ENCODE data around the gene FRAT2.

Gene FRAT2, protein sequence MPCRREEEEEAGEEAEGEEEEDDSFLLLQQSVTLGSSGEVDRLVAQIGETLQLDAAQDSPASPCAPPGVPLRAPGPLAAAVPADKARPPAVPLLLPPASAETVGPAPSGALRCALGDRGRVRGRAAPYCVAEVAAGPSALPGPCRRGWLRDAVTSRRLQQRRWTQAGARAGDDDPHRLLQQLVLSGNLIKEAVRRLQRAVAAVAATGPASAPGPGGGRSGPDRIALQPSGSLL

DNA sequence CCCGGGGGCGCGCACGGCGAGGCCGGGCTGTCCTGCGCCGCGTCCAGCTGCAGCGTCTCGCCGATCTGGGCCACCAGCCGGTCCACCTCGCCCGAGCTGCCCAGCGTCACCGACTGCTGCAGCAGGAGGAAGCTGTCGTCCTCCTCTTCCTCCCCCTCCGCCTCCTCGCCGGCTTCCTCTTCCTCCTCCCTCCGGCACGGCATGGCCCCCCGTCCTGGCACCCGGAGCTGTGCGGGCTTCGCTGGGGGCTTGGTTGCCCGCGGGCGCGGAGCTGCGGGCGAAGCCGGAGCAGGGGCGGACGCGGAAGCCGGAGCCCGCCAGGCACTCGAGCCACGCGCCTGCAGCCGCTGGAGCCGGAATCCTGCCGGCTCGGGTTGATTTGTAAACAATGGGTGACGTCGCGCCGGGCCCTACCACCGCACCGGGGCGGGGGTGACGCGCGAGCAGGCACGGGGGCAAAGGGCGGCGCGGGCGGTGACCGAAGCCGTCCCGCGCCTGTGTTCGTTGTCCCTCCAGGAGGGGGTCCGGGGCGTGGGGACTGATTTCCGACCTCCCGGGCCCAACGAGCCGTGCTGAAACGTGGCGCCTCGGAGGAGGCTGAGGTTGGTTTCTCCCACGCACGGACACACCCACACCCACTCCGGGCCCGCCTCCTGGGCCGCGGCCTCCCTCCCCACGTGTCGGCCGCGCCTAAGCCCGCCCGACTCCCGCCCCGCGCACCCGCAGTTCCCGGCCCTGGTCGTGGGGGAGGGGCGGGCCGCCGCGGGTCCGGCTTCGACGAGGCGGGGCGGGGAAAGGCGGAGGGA lies at the start of gene FRAT2:
TSS of gene FRAT2 (minus strand) at position 360 of the 806 bp plus-strand sequence. CDS start at position 203, 157 bp downstream.
- DNase-seq (ENCODE audit: low read depth): peak; percentile 81

DNA sequence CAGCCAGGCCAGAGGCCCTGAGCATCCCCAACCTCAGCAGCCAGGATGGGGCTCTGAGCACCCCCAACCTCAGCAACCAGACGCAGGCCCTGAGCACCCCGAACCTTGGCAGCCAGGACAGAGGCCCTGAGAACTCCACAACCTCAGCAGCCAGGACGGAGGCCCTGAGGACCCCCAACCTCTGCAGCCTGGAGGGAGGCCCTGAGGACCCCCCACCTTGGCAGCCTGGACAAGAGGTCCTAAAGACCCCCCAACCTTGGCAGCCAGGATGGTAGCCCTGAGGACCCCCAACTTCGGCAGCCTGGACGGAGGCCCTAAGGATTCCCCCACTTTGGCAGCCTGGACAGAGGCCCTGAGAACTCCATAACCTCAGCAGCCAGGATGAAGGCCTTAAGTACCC lies 49.6 kb upstream of the FRAT2 start:
- no peak for DNase-seq (ENCODE audit: low read depth)

DNA sequence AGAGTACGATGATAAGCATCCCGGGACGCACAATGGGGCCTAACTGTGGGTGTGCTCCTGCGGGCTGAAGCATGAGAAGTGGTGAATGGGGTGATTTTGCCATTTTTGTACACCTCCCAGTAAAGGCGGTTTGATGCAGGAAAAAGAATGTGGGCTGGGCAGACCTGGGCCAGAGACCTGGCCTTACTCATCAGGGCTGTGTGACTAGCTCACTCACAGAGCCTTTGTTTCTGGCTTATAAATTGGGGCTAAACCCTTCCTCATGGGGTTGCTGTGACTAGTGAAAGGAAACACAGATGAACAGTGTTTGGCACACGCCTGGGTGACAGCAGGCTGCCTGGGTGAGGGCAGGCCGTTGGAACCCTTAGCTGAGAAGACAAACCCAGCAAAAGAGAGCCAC lies 48.6 kb upstream of the FRAT2 start:
- DNase-seq (ENCODE audit: low read depth): no peak

DNA sequence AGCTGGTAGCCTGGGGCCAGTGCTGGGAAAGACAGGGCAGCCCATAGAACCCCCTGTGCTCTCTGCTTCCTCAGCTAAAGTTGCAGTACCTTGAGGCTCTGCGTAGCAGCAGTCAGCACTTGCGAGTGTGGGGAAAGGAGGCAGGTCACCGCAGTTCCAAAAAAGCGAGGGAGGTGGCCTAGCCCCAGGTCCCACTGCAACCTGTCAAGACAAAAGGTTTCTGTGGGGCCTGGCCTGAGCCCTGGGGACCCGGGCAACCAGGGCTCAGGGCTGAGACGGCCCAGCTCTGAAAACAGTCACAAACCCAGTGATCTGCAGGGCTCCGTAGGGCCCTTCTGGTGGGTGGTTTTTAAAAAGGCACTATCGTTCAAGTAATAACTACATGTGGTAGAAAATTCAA lies 47.1 kb upstream of the FRAT2 start:
- no peak for DNase-seq (ENCODE audit: low read depth)

DNA sequence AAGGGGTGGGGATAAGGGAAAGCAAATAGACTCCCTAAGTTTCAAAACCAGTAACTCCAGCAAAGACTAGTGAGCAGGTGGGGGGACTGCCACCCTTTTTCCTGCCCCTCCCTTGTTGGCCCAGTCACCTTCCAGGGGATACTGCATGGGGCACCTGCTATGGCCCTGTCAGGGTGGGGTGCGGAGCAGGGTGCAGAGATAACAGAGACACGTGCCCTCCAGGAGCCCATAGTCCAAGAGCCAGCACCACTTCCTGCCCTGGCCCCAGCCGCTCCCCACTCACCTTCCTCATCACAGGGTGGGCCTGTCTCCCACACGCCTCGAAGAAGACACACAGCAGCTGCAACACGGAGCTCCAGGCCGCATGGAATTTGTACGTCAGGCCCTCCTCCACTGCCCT lies 46.0 kb upstream of the FRAT2 start:
- DNase-seq (ENCODE audit: low read depth): no peak

DNA sequence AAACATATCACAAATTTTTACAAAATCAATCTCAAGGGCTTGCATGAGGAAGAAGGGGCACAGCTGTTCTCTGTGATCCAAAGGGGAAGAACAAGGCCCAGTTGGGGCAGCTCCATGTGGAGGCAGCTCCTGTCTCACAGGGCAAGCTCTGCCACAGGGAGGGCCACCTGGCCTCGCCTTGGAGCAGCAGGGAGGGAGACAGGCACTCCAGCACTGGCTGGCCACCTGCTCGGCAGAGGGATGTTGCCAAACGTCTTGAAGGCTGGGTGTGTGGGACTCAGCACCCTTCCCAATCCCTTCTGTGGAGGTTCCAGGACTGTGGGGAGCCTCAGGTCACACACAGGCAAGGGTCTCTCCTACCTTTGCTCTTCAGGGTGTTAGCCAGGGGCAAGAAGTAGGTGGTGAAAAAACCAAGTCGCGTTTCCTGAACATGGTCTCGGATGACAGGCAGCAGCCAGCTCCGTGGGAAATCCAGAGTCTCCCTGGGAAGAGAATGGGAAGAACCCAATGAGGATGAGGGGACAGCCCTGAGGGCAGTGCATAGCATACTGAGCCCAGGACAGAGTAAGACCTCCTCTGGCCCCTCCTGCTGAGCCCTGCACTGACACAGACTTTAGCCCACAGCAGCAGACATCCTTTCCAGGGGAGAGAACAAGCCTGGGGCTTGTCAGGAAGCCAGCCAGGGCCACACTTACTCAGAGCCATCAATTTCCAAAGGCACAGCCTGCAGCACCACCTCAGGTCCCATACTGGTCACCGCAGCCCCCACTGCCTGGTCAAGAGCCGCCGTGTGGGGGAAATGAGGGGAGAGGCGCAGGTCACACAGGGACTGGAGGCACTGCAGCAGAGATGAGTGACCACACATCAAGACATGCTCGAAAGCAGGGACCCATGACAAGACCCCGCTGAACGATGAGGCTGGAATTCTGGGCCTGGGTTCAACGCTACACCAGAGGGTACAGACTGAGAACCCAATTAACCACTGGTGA lies 44.7 kb upstream of the FRAT2 start:
- no peak for DNase-seq (ENCODE audit: low read depth)

DNA sequence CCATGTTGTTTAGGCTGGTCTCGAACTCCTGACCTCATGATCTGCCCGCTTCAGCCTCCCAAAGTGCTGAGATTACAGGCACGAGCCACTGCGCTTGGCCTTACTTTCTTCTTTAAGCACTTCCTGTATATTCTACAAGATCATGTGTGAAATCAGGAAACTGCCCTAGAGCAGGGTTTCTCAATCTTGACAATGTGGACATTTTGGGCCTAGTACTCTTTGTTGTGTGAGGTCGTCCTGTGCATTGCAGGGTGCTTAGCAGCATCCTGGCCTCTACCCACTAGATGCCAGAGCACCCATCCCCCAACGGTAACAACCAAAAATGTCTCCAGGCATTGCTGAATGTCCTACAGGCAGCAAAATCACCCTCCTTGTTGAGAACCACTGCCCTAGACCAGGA lies 41.9 kb upstream of the FRAT2 start:
- no peak for DNase-seq (ENCODE audit: low read depth)

DNA sequence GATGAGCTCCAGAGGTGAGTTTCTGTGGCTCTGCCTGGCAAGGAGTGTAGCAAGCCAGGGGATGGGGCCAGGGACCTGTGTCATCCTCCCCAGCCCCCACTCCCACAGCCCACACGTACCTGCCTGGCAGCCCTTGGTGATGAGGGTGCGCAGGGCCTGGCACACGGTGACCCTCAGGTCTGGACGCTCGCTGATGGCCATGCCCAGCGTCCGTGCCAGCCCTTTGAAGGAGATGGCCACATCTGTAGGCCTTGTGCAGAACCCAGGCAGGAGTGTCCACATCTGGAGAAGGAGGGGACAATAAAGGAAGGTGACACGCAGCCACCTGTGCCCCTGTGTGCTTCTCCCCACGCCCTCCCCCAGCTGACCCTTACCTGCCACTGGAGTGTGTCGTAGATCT lies 38.9 kb upstream of the FRAT2 start:
- DNase-seq (ENCODE audit: low read depth): no peak

DNA sequence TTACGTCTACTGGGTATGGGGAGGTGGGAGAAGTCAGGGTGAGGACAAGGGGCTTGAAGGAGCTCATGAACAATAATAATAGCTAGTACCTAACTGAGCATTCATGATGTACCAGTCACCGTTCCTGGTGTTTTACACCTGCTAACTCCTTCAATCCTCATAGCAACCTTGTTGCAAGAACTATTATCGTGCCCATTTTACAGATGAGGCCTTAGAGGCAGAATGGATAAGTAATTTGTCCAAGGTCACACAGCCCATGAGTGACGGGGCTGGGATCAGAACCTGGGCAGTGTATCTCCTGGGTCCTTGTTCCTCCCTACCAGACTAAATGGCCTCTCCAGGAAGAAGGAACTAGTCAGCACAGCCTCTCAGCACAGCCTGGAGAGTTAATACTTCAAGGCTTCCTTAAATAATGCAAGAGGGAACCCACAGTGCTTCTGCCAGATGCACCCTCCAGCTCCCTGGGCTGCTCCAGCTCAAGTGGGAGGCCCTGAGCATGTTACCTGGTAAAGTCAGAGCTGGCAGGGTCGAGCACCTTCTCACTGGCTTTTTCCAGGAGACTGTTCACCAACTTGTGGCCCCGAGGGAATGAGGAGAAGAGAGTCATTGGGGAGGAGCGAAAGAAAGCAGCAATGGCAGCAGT lies 37.8 kb upstream of the FRAT2 start:
- DNase-seq (ENCODE audit: low read depth): no peak

DNA sequence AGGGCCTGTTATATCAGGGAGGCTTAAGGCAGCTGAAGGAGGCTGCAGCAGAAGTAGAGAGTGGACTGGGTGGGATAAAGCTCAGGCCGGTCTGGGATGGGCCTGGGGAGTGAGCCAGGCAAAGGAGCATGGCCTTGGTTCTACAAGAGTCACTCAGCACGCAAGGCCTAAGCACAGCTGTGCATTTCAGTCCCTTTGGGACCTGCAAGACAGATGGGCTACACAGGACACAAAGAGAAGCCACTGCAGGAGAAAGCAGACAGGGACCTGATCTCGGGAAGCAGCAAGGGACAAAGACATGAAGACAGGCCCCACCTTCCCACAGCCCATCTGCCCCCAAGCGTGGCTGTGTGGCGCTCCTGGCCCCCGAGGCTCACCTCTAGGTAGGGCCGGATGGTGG lies 37.2 kb upstream of the FRAT2 start:
- no peak for DNase-seq (ENCODE audit: low read depth)

DNA sequence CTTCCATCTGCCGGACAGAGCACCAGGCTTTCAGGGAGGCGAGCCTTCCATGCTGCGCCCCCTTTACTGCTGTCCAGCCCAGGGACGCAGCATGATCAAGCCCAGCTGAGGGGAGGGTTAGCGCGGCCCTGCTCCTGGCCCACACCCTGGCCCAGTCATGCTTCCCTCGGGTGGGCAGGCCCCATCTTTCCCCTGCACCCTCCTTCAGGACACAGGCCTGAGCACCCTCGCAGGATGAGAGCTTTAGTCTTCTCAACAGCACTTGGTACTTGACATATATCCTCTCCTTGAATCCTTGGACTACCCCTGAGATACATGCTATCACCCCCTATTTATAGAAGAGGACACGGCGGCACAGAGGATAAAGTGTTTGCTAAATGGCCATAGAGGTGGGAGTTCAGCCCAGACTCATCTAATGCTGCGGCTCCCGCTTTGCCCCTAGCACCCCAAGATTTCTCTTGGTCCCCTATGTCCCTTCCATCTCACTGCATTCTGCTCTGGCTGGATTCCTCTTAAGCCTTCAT lies 32.7 kb upstream of the FRAT2 start:
- DNase-seq (ENCODE audit: low read depth): no peak

DNA sequence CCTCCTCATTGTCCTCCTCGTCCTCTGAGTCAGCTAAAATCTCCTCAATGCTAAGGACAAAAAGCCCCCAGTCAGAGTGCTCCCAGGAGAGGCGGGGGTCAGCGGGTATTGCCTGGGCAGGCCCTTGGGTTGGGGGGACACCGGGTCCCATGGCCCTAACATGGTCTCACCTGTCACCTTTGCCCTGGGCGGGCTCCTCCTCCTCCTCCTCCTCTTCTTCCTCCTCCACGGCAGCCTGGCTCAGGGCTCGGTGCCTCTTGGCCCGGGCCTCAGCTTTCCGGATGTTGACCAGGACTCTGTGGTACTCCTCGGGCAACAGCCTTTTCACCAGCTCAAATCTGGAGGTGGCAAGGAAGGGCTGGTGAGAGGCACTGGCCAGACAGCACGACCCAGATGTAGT lies 32.0 kb upstream of the FRAT2 start:
- no peak for DNase-seq (ENCODE audit: low read depth)

DNA sequence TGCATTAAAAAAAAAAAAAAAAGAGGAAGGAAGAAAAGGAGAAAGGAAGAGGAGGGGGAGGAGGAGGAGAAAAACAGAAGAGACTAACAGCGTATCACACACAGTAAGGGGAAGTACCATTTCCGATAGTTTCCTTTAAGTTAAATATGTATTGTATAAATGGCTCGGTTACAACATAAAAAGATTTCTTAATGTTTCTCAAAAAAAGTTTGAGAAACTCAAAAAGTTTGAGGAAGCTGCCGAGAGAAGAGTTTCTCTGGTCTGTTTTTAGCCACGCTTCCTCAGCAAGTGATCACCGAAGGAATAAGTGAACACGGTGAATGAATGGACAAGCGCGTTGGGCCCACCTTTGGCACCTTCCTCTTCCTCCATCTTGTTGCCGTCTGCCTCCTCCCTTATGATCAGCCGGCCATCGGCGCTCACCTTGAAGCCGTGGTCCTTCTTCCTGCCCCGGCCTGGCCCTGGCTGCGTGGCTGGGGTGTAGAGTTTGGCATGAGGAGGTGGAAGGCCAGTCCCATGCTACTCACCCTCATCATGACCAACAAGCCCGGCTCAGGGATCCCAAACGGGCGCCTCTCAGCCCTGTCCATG lies 31.3 kb upstream of the FRAT2 start:
- no peak for DNase-seq (ENCODE audit: low read depth)

DNA sequence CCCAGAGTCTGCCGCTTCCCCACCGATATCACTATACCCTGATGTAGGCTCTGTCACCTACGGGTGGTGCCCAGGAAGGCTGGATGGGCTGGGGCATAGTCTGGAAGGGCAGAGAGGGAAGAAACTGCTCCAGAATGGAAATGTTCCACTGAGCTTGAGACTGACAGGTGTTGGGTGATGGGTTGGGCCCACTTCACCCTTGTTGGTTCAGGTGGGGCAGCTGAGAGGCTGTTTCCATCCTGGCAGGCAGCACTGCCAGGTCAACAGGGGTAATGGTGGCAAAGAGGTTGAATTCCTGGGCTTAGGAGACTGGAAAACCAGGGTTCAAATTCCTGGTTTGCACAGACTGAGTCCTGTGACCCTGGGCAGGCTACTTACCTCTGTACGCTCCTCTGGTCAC lies 28.5 kb upstream of the FRAT2 start:
- no peak for DNase-seq (ENCODE audit: low read depth)

DNA sequence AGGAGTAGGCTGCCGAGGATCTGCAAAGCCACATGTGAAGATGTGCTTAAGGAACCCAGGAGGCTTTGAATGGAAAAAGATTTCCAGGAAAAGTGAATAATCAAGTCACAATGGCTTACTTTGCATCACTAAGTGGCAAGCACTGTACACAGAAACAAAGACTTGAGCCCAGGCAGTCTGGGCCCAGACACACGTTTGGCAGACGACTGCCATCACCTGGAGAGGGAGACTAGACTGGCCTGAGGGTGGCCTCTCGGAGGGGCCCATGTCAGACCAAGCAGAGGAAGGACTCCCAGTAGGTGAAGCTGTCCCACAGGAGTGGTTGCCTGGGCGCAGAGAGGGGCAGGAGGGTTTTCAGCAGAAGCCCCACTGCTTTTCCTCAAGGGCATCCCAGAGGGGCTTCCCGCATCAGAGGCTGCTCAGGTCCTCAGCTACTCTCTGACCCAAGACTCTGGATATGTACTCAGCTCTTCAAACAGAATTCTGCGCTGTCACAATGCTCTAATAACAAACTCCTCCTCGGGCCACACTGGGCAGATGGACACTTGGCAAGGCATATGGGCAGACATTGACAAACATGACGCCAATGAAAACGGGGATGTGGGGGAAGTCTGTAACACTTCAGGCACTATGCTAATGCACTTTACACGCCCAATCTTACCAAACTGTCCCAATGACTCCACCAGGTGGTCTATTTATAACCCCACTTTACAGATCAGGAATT lies 27.9 kb upstream of the FRAT2 start:
- no peak for DNase-seq (ENCODE audit: low read depth)

DNA sequence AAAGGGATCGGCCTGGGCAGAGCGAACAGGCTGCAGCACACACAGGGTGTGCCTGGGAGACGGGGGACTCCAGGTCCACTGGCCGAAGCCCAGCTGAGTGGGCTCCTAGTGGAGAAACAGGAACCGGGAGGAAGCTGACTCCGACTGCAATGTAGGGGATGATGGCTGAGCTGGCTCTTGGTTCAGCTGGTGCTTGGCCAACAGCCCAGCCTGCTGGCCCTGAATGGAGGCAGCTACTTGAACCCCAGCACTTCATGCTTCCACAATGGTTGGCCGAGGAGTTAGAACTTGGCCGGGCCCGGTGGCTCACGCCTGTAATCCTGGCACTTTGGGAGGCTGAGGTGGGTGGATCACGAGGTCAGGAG lies 27.0 kb upstream of the FRAT2 start:
- DNase-seq (ENCODE audit: low read depth): no peak

DNA sequence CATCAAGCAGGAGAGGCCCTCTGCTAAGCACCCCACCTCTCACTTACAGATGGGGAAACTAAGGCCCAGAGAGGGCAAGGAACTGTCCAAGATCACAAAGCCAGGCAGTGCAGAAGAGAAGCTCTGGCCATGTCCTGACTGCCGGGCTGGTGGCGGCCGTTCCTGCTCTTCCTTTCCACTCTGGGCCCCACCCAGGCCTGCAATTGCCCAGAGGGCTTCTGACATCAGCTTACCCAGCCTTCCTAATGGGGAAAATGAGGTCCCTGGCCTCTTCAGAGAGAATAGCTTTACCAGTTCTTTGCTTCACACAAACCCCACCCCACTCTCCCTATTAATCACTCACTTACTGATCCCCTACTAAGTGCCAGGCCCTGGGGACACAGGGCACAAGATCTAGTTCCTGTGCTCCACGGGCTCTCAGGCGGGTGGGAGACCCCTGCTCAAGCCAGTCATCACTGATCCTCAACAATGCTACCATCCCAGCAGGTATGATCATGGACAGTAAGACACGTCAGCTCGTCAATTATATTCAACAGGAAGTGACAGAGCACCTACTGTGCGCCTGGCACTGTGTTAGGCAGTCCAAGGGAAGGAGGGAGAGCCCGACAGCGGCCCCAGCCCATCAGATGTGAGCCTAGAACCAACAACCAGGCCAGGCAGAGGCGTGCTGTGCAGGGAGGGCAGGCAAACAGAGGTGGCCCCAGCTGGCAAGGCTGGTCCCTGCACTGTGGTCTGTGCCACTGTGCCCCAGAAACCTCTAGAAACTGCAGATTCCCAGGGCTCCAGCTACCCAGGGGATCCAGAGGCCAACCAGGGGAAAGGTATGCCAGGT lies 26.4 kb upstream of the FRAT2 start:
- DNase-seq (ENCODE audit: low read depth): no peak

DNA sequence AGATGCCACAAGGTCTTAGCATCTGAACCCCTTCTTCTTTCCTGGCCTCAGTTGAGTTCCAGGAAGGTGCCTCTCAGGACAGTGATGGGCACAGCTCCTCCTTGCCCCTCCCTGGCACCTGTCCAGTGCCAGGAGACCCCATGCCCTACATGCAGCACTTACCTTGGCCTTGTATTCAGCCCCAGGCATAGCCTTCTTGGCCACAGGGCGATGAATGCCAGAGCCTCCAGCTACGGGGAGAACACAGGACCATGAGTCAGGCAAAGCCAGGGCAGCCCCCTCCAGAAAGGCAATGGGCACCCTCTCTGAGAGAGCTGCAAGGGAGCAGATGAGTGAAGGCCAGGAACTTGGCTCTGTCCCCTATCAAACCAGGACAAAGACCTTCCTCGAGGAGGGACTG lies 24.3 kb upstream of the FRAT2 start:
- no peak for DNase-seq (ENCODE audit: low read depth)

DNA sequence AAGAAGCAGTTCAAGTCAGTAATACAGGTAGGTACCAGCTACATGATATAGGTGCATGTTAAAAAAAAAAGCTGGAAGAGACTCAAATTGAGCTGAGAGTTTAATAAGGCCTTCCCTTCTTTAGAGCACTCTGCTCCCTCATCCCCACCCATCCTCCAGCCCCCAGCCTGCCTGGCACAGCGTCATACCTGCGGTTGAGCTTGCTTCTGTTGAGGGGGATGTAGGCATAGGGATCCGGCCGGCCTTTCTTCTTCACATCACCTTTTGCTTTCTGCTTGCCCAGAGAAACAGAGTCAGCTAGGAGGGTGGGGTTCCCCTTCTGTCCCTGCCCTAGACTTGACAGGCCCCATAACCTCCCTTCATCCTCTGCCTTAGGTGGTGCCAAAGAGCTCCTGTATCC lies 23.8 kb upstream of the FRAT2 start:
- DNase-seq (ENCODE audit: low read depth): no peak

DNA sequence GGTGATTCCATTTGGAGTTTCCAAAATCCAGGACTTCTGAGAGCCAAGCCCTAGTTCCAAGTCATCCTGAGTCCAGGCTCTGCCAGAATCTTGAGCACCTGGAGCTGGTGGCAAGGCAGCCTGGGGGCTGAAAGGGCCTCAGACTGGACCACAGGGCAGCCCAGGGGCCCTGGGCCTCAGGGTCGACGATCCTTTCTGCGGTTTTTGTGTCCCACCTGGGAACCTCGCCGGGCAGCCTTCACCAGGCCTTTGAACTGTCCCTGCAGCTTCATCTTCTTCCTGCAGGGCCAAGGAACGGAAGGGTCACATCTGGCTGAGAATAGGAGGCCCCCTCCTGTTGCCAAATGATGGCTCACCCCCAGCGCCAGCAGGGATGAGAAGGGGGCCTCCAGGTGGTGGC lies 22.4 kb upstream of the FRAT2 start:
- DNase-seq (ENCODE audit: low read depth): no peak

All from activated T-helper 1 cell treated with Interleukin-2 at 50 U/mL for 16 hours (primary cell).